Cardiac muscle cell (in vitro differentiated cells and primary cell): ENCODE measurements around the gene DOCK7. TPM values are rescaled to one million over a fixed set of nuclear protein-coding genes. Genes with fewer than 3 reads are reported as not detected.

Experiments used
- DNase-seq, 2 donors: peaks; one replicate each; pipeline versions ENCODE4 v3.0.0 to v3.0.0-alpha.2; 2010 to 2017; ENCODE audit warnings: low read depth in 1 of 2, low spot score in 1 of 2
- H3K27ac ChIP-seq: fragments of 200-600 bp; sonication (generic); 2 replicates; pipeline ENCODE4 v1.5.1; 2016
- H3K27me3 ChIP-seq: fragments of 200-600 bp; sonication (generic); 2 replicates; pipeline ENCODE4 v1.6.0; 2016; ENCODE audit warnings: control low read depth
- H3K36me3 ChIP-seq: fragments of 200-600 bp; sonication (generic); 2 replicates; pipeline ENCODE4 v1.5.1; 2016; ENCODE audit warnings: control low read depth
- H3K4me1 ChIP-seq: fragments of 200-600 bp; sonication (generic); 2 replicates; pipeline ENCODE4 v1.8.1; 2017; ENCODE audit warnings: low read depth, mild to moderate bottlenecking, mixed run types
- H3K4me3 ChIP-seq: fragments of 200-600 bp; sonication (generic); 2 replicates; pipeline ENCODE4 v1.5.1; 2016; ENCODE audit warnings: mild to moderate bottlenecking
- H3K9me3 ChIP-seq: fragments of 200-600 bp; sonication (generic); 2 replicates; pipeline ENCODE4 v1.5.1; 2017; ENCODE audit warnings: low read depth, mild to moderate bottlenecking, control low read depth
- CTCF ChIP-seq: IDR thresholded peaks from 2 replicates; pipeline ENCODE4 v1.5.1; 2012; ENCODE audit warnings: low read depth, mild to moderate bottlenecking, low read length
- polyA plus RNA-seq: library from polyadenylated mRNA; unstranded; fragments of >200 nt; fragmentation: Nextera tagmentation; extraction: Ambion mirVana; gene quantifications from 2 replicates; pipeline ENCODE4 v1.2.1, GENCODE V29; 2016
- total RNA-seq: library from RNA; depleted of rRNA; stranded (reverse); fragments of >200 nt; gene quantifications from 2 replicates; pipeline ENCODE4 v1.2.3, GENCODE V29; 2016

DOCK7 gene
- total and polyA plus RNA-seq, 2 experiments from 2014 or later, result 17.5 to 79.6 TPM

GRCh38 chr1:62597281-62597680, 90.9 kb downstream of the DOCK7 start, which contains the start of gene ANGPTL3:
Gene ANGPTL3, plus strand, starts transcription at chr1:62597520. Its CDS starts 47 bp downstream, at chr1:62597567.
- H3K9me3 ChIP-seq, result no peaks in the 10 kb centered on the region
- TF ChIP-seq CTCF, result no peak
- no peak within 1 kb of the TSS for H3K4me3 ChIP-seq
- no peaks in the 10 kb centered on the region for H3K4me1 ChIP-seq
- H3K36me3 ChIP-seq, result no peaks in the 10 kb centered on the region
- H3K27me3 ChIP-seq, result no peaks in the 10 kb centered on the region
- no peak within 1 kb of the TSS for H3K27ac ChIP-seq
- DNase-seq, result no peak

- TF ChIP-seq CTCF, result no peak
- no peaks in the 10 kb centered on the region for H3K9me3 ChIP-seq
- H3K36me3 ChIP-seq, result no peaks in the 10 kb centered on the region
- H3K4me1 ChIP-seq, result no peaks in the 10 kb centered on the region
- no peak overlapping the region for H3K27ac ChIP-seq
- DNase-seq, result no peak
- no peaks in the 10 kb centered on the region for H3K27me3 ChIP-seq
- H3K4me3 ChIP-seq, result no peak overlapping the region
These were observed 92.5 kb downstream of the DOCK7 start for GRCh38 chr1:62595647-62596046.

- no peaks in the 10 kb centered on the region for H3K36me3 ChIP-seq
- no peak for TF ChIP-seq CTCF
- H3K9me3 ChIP-seq, result no peaks in the 10 kb centered on the region
These were observed 94.3 kb downstream of the DOCK7 start for GRCh38 chr1:62593825-62594394.

GRCh38 chr1:62590970-62591368, 97.2 kb downstream of the DOCK7 start:
- DNase-seq, result no peak
- Histone ChIP-seq H3K36me3 (peaks cover 5% of the 10 kb centered on the region), H3K4me3 (no peak overlapping the region), H3K4me1 (no peaks in the 10 kb centered on the region), H3K27me3 (no peaks in the 10 kb centered on the region), H3K9me3 (no peaks in the 10 kb centered on the region), H3K27ac (no peak overlapping the region)
- no peak for TF ChIP-seq CTCF

More at GRCh38 chr1:62593825-62594394, 94.3 kb downstream of the DOCK7 start:
- Histone ChIP-seq H3K27ac (no peak overlapping the region), H3K4me1 (no peaks in the 10 kb centered on the region), H3K27me3 (no peaks in the 10 kb centered on the region), H3K4me3 (no peak overlapping the region)
- peak in 1 of 2 donors; percentile 16 for DNase-seq

- H3K36me3 ChIP-seq, result peaks cover 5% of the 10 kb centered on the region
- no peaks in the 10 kb centered on the region for H3K27me3 ChIP-seq
- no peaks in the 10 kb centered on the region for H3K9me3 ChIP-seq
- TF ChIP-seq CTCF, result no peak
- no peak for DNase-seq
- no peak overlapping the region for H3K4me3 ChIP-seq
- no peaks in the 10 kb centered on the region for H3K4me1 ChIP-seq
- no peak overlapping the region for H3K27ac ChIP-seq
These were observed 97.8 kb downstream of the DOCK7 start for GRCh38 chr1:62590255-62590969.
